GM13976 (cell line): Measurements from ENCODE around the gene SEM1.
"Not testable (repeated sequence)": the region's sequence is repeated elsewhere in the genome, so short reads cannot be mapped to it uniquely, and the experiment has no call there.

Source experiments
- DNase-seq: peaks from one replicate; pipeline ENCODE4 v3.0.0; 2012; ENCODE audit warnings: low spot score
- CTCF ChIP-seq: IDR thresholded peaks from 2 replicates; pipeline ENCODE4 v1.5.1; 2012; ENCODE audit warnings: borderline replicate concordance, mild to moderate bottlenecking; ENCODE audit not compliant: insufficient read depth; ENCODE audit errors: extremely low read depth, missing control alignments, control extremely low read depth
- in situ Hi-C: fragments of 300-500 bp; cut with MboI; formaldehyde crosslinking; loops from one replicate; pipeline ENCODE4 v1.12.0; 2022; ENCODE audit warnings: low sequenced_read_pairs, mixed read lengths, inconsistent platforms; ENCODE audit not compliant: unreplicated experiment

Gene SEM1

DNA sequence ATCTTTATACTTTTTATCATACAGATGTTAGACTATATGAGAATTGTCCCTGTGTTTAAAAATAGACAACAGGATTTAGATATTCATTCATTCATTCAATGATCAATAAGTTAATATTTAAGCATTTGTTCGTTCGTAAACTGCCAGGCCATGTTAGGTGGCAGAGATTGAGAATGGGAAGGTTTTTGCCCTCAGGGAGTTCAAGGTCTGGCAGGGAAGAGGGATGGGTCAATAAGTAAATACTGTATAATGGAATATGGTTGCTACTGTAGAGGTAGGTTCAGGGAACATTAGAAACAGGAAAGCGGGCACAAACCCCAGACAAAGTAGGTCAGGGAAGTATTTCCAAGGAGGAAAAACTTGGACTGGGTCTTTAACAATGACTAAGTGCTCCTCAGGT, 64.6 kb downstream of the SEM1 start:
- in situ Hi-C loops, result no loop called here
- no peak for TF ChIP-seq CTCF
- no peak for DNase-seq

DNA sequence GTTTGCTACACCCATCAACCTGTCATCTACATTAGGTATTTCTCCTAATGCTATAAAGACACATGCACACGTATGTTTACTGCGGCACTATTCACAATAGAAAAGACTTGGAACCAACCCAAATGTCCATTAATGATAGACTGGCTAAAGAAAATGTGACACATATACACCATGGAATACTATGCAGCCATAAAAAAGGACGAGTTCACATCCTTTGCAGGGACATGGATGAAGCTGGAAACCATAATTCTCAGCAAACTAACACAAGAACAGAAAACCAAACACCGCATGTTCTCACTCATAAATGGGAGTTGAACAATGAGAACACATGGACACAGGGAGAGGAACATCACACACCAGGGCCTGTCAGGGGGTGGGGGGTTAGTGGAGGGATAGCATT, 66.2 kb downstream of the SEM1 start:
- in situ Hi-C loops, DNase-seq: not testable (repeated sequence)

GRCh38 chr7:96640054-96640453, 69.6 kb downstream of the SEM1 start:
- no peak for TF ChIP-seq CTCF
- DNase-seq, result no peak
- in situ Hi-C loops, result no loop called here
